NCI-H1436 (cell line): ENCODE measurements around the gene FAP.

Source experiments
- DNase-seq: peaks from one replicate; lab custom pipeline; 2025; lab: John Stamatoyannopoulos, UW

The FAP gene, protein sequence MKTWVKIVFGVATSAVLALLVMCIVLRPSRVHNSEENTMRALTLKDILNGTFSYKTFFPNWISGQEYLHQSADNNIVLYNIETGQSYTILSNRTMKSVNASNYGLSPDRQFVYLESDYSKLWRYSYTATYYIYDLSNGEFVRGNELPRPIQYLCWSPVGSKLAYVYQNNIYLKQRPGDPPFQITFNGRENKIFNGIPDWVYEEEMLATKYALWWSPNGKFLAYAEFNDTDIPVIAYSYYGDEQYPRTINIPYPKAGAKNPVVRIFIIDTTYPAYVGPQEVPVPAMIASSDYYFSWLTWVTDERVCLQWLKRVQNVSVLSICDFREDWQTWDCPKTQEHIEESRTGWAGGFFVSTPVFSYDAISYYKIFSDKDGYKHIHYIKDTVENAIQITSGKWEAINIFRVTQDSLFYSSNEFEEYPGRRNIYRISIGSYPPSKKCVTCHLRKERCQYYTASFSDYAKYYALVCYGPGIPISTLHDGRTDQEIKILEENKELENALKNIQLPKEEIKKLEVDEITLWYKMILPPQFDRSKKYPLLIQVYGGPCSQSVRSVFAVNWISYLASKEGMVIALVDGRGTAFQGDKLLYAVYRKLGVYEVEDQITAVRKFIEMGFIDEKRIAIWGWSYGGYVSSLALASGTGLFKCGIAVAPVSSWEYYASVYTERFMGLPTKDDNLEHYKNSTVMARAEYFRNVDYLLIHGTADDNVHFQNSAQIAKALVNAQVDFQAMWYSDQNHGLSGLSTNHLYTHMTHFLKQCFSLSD

DNA sequence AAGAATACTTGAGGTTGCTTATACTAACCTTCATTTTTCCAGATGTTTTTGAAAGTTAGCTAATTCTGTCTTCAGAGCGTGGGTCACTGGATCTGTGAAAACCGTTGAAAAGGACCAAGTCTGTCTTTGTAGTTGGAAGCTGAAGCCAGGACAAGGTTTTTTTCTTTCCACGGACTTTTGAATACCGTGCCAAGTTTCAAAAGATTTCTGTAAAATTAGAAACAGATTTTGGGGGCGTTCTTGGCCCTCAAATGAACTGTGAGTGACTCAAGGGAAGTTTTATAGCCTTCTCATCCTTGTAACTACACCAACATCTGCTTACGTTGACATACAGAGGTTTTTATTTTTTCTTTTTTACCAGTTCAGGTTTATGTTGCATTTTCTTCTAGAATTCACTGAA, at the start of gene FAP:
Gene FAP (minus strand): TSS at position 152 of the 400 bp plus-strand sequence. CDS start 118 bp downstream, at position 34.
- no peak for DNase-seq

DNA sequence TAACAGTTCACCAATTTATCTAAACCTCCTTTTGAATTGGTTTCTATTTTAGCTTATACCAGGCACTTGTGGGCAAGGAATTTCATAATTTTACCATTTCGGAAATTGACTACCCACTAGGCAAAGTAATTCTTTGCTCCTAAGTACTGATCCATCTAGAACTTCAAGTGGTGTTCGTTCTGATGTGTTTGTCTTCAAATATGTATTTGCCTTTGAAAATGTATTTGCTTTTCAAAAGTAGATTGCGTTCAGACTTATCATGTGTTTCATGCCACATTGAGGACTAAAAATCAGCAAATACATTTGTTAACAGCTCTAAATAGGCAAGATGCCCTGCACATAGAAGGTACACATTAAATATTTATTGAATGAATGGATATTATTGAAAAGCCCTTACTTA, 48.5 kb upstream of the FAP start:
- no peak for DNase-seq

DNA sequence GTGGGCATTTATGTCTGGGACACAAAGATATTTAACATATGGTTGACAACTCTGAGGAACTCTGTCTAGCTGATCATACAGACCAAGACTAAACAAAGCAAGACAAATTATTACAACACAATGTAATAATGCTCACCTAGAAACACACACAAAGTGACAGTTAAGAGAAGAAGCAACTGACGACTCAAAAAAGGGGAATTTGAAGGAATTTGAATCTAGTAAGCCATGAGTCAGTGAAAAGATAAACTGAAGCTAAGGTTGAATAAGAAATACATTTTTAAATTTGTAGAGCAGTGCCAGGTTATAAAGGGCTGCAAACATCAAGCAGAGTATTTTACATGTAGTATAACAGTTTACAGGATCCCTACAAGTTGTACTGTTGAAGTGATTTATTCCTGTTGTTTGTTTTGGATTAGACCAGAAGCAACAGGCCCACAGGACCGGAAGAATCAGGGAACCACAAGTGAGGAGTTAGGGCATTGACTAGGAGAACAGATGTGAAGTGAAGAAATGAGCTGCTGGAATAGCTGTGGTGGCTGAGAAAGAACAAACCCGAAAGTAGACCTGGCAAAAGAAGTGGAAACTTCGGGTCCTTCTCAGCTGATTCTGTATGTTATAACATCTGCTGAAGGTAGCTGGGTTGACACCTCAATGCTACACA, 39.6 kb upstream of the FAP start:
- no peak for DNase-seq

DNA sequence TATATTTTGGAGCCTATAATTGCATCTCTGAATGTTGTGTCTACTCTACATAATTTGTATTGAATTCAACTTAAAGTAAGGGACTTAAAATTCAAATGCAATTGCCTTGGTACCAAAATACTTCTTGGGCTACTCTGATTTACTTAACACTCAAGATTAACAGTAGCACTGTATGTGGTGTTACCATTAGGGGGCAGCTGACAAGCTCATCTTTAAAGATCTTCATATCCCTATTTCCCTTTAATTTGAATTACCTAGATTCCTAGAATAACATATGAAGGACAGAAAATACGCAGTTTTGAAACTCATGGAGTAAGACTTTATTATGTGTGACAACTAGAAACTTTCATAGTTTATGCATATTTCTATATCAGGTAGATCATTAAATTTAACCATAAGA, 37.4 kb upstream of the FAP start:
- no peak for DNase-seq

DNA sequence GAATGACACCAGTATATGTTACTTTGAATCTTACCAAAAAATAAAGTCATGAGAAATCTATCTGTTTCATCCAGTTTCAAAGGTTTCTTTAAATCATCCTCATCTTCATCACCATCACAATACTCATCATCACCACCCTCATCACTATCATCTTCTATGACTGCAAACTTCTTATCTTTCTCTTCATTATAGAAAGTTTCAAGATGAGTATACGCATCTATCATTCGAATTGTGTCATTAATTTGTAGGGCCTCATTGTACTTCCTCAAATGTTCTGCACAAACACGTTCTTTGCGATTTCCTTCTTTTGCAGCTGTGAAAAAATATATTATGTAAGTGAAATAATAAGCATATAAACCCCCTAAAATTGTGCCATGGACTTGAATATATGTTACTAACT, 34.1 kb upstream of the FAP start:
- no peak for DNase-seq

DNA sequence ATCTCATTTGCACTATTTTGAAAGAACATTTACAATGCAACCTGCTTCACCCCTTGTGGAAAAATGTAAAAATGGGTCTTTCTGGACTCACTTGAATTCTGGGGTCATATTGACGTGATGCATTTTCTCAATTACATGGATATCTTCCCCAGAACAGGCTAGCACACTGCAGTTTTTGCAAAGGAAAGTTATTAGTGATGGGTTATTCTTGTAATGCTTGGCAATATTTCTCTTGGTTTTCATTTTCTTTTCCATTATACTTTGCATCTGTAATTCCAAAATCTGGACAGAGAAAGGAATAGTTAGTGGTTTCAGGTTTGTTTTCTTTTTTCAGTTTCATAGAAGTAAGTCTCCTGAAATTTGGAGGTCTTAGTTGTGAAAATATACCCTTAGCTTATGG, 24.8 kb upstream of the FAP start:
- no peak for DNase-seq

DNA sequence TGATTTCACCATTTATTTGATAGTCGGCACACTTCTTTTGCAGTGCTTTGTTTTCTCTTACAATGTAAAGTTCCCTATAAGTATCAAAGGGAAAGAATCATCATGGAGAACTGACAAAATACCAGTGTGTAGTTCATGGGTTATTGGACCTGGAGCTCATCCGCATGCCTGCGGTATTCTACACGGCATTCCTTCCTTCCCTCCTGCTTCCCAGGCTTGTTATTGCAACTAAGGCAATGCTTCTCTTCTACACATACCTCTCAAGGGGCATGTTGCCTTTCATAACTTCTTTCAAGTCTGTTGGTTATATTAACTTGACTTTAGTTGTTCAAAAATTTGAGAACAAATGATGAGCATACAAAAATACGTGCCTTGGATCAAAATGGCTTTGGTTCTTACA, 24.3 kb upstream of the FAP start:
- DNase-seq: no peak

DNA sequence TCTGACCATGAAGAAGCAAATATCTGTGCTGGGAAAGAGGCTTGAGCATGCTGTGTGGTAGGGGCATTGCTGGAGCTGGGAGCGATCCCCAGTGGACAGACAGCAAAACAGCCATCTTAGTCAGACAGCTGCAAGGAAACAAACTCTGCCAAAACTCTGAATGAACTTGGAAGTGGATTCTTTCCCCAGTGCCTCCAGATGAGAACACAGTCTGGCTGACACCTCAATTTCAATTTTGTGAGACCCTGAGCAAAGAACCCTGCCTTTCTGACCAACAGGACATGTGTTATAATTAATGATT, 23.2 kb upstream of the FAP start:
- no peak for DNase-seq

DNA sequence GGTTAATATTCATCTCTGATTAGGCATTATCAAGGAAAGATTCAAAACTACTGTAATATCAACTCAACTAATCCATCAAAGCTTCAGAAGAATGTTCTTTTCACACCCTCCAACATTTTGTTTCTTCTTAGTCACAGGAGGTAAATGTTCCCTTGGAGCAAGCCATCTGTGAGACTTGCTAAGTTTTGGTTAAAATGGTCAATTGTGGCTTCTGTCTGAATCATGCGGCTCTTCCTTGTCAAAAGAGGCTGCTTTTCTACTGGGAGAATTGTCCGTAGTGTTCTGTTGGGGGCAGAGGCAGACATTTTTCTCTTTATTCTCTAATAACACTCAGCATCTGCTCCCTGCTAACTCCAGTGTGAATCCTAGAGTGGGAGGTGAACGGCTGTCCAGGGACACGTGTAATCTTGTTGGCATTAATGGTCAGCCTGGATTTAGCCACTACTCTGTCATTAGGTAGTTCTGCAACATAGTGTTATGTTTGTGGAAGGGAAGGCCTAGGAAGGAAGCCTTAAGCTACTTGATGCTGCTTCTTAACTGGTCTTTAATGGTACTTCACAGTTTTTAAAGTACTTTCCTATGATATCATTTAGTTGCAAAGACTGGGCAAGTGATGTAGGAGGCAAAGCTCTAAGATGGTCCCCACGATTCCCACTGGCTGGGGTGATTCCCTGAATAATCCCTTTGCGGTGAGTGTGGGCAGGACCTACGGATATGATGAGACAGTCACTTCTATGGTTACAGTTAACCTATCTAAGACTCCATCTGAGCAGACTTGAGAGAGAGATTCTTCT, 22.6 kb upstream of the FAP start:
- no peak for DNase-seq

DNA sequence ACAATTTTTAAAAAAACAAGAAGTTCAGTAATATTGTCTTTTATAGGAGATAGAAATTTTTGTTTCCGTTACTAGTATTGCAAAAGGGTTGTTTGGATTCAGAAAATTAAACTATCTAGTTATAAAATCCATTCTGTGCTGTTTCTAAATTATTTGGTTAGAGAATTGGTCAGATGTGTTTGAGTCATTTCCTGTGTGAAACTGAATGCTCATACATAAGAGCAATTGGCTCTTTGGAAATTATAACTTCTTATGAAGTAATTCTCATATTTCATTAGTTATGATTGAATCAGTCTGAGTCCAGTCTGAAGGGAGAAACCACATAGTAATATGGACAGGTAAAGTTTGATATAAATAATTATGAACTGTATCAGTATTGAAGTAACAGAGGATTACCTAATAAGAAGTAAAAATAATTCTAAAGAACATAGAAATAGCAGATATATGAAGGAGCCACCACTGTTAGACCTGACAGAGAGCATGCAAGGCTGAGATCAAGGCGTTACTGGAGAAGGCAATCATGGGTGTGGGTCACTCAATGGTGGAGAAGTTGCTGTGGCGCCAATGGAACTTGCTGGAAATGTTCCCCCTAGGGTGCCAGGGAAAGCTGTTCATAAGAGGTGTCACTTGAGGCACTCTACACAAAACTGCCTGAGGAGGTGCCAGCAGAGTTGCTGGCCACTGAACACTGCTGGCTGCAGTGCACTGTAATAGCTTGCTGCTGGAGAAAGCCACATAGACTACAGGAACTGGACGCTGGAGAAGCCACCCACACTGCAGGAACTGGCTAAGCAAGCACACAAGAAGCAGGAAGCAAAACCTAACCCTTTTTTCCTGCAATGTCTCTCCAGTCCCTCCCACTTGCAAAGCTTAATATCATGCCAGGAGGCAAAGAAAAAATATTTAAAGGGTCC, 18.0 kb upstream of the FAP start:
- DNase-seq: no peak

DNA sequence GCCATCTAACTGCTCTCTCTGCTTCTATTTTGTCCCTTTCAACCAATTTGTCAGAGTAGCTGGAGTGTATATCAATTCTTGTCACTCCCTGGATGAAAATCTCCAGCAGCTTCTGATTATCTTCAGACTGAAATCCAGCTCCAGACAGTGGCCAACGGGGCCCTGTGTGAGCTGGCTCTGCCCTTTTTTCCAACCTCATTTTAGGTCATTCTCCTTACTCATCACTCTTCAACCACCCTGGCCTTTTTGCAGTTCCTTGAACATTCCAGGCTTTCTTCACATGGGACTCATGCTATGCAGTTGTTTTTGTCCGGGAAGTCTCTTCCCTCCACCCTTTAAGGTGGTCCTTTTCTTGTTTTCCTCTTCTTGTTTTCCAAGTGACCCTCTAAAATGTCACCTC, 15.4 kb upstream of the FAP start:
- DNase-seq: no peak

DNA sequence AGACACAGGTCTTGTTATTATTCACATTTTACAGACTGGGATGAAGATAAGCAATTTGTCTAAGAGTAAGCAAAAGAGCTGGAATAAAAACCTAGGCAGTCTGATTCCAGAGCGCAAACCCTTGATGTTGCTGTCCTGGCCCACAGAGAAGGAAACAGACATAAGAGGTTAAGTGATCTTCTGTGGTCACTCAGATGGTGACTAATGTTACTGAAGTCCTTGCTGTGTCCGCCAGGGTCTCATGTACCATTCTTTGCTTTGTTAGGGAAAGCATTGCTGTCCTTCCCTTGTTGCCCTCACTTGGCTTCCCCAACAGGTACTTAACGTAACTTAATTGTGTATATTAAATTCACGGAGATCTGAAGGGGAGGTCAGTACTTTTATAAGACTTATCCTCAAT, 14.9 kb upstream of the FAP start:
- no peak for DNase-seq

DNA sequence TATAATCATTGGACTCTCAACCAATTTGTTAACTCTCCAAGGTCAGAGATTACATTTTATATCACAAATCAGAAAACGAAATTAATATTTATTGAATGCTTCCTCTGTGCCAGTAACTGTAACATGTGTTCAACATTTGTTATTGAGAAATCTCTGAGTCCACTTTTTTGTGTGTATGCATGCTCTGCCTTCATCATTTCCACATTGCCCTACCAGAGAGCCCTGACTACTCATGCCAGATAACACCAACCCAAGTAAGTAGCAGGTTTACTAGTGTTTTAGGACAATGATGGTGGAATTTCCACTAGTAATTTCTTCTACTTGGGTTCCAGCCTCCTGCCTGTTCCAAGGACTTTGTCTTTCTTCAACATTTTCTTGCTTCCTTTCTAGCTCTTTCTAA, 14.2 kb upstream of the FAP start:
- DNase-seq: no peak

DNA sequence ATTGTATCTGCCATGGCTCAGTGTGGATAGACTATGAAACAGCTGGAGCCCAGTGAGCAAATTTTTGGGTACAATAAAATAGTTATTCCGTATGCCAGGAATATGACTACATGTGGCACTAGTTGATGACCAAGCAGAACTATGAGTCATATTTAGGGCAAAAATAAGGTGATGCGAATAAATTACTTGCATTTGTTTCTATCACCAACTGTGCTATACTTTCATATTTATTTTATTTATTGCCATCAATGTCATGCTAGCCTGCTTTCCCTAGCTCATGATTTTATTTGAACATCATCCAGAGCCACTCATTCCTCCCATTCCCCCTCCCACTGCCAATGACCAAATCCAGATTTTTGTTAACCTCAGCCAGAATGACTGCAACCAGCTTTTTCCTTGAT, 13.3 kb upstream of the FAP start:
- DNase-seq: no peak

DNA sequence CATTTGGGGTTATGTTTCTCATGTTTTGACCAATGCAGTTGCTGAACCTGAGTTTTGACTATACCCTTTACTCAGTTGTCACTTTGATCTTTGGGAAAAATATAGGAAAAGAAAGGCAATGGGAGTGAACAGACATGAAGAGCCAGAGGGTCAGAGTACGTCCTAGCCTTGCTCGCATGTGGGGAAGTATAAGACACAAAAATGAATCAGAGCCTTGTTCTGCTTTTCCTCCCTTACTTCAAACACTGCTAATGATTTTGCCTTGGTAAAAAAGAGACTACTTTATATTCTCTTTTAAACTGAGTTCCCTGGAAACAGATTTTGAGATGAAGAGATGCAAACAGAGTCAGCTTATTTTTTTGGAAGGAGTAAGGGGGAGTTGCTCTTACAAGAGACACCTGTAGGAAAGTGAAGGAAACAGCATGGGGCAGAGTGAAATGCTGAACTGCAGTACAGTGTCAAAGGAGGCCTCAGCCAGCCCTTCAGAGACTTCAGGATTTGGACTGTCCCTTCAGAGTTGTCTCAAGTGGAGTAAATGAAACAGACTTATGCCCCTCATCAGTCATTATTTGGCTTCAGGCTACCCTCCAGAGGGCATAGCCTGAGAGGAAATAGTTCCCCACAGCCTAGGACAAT, 11.1 kb upstream of the FAP start:
- no peak for DNase-seq

DNA sequence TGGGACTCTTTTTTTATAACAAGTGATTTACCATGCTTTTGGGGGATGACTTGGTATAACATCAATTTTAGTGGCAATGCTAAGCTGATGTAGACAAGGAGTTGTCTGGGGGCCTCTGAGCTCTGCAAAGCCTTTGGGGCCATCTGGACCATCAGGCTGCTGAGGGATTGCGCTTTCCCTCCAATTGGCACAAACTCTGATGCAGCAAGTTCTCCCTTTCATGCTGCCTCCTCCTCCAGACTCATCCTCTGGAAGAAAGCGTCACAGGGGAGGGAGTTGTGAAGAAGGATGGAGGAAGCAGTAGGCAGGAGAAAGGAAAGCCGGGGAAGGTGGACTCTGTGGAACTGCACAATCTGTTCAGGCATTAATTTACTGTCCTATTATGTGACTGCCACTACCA, 10.2 kb upstream of the FAP start:
- no peak for DNase-seq

DNA sequence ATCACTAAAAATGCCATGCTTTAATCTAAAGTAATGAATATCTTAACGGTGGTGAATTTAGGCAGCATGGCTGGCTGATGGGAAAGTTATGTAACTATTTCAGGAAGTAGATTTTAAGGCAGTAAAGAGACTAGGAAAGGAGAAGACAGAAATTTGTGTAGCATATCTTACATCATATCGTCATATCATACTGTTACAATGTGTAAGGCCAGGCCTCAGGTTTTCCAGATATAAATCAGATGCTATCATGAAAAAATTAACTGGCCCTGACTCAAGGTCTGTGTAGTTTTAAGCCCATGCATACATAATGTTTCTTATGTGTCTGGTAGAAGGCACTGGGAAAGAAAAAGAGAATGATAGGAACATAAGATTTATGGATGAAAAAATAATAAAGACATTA, 8.9 kb upstream of the FAP start:
- DNase-seq: no peak

DNA sequence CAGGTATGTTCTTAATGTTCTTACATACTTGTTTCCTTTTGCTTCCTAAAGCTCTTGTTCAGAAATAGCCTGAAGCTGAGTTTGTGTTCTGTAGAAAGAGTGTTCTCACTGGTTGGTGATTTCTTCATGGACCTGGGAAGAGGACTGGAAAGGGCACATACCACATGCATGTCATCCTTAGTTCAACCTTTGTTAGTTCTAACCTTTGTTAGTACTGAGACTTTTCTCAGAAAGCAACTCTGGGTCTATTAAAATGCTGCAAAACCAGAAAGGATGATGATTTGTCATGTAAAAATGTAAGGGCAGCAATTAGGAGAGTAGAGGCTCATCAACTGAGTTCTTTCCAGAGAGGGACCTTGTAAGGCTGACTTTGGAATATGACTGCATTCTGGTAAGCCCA, 2.5 kb upstream of the FAP start:
- no peak for DNase-seq

DNA sequence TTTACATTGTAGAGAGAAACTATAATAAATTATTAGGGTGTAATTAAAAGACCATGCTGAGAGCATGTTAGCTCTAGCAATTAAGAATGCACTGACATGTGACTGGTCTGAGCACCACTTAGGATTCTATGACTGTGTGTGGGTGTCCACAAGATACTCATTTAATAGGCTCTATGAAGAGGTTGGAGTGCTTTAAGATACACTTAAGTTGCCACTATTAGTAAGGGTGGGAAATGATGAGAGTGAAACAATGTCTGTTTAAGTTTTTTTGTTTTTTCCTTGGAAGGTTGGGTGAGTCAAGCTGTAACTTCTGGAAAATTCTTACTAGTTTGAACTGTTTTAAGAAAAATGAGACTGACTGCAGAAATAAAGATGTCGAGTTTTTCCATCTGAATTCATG, 1.8 kb upstream of the FAP start:
- no peak for DNase-seq

DNA sequence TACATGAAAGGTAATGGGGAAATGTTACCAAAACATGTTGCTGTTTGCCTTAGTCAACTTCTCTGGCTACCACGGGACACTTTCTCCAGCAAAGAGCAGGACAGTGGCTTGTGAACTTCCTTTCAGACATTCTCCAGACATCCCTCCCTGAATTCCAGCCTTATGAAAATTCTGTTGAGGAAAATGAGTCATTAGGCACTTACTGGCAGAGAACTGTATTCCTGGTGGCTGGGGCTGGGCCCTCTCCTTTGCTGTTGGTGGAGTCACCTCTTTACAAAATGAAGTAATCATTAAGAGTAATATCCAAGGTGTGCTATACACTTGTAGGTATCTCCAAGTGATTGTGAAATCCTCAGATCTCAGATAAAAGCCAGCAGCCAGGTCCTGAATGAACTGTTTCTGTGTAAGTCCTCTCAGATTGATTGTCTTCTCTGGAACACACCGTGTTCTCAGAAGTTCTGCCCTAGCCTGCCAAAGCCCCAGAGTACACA, 1.3 kb upstream of the FAP start:
- DNase-seq: no peak

DNA sequence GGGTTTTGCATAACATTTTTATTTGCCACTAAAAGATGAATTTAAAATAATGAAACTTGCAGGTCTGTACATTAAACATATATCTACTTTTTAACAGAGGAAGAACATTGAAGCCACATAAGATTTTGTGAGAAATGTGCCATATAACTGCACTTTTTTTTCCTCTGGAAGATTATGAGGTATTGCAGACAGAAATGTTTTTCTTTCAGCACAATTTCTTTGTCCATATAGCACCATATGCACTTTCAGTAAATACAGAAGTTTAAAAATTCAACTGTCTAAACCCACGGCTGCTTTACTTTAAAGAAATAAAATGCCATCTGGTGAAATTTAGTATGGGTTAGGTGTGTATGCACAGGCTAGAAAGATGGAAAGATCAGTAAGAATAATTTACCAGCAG, 470 bp upstream of the FAP start:
- DNase-seq: no peak
